Esophagus muscularis mucosa (tissue), 4 donors: ENCODE measurements around the gene TNS1.

Source experiments
- EP300 ChIP-seq: sonication (generic); formaldehyde crosslinking; IDR thresholded peaks from one replicate; pipeline ENCODE4 v1.6.1; 2017; ENCODE audit warnings: antibody characterized with exemption
- POLR2A ChIP-seq: fragments of 450-650 bp; IDR thresholded peaks from one replicate; pipeline ENCODE4 v1.6.1; 2017; ENCODE audit warnings: antibody characterized with exemption, moderate library complexity, mild to moderate bottlenecking, low read depth
- POLR2AphosphoS5 ChIP-seq, 2 donors: sonication (generic); formaldehyde crosslinking; IDR thresholded peaks; one replicate each; pipeline ENCODE4 v1.6.1; 2017; ENCODE audit warnings: antibody characterized with exemption in 2 of 2
- TF ChIP-seq, protein P1 (sequence below), 3 experiments: fragments of 200-600 bp in 2 of 3; fragments of 450-650 bp in 1 of 3; sonication (generic) in 2 of 3; IDR thresholded peaks; one replicate each; pipeline ENCODE4 v1.5.1; 2017 to 2019; ENCODE audit warnings: antibody characterized with exemption in 3 of 3, mild to moderate bottlenecking in 2 of 3, moderate library complexity in 1 of 3

DNA sequence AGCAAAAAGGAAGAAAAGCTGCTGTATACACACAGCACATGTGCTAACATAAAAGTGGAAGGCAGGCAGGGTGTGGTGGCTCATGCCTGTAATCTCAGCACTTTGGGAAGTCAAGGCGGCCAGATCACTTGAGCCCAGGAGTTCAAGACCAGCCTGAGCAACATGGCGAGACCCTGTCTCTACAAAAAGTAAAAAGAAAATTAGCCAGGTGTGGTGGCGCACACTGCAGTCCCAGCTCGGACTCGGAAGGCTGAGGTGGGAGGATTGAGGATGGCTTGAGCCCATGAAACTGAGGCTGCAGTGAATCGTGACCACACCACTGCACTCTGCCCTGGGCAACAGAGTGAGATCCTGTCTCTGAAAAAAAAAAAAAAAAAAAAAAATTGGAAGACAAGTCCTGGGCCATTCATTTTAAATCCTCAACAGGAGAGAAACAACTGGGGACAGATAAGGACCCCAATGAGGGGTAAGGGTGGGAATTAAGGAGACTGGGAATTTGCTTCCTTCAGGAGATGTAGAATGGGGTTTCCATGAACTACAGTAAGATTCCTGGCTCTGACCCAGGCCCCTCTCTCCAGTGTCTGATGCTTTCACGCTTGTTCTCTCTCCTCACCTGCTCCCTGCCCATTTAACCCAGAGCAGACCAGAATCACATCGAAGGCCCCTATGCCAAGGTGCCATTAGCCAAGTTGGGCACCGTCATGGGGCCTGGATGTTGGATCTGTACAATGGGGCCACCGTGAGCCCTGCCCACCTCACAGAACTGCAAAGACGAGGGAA lies 29.6 kb downstream of the TNS1 start:
- no peak for TF ChIP-seq POLR2A
- TF ChIP-seq, protein P1, sequence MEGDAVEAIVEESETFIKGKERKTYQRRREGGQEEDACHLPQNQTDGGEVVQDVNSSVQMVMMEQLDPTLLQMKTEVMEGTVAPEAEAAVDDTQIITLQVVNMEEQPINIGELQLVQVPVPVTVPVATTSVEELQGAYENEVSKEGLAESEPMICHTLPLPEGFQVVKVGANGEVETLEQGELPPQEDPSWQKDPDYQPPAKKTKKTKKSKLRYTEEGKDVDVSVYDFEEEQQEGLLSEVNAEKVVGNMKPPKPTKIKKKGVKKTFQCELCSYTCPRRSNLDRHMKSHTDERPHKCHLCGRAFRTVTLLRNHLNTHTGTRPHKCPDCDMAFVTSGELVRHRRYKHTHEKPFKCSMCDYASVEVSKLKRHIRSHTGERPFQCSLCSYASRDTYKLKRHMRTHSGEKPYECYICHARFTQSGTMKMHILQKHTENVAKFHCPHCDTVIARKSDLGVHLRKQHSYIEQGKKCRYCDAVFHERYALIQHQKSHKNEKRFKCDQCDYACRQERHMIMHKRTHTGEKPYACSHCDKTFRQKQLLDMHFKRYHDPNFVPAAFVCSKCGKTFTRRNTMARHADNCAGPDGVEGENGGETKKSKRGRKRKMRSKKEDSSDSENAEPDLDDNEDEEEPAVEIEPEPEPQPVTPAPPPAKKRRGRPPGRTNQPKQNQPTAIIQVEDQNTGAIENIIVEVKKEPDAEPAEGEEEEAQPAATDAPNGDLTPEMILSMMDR (IDR thresholded peaks at IDR 0.05), result no peak
- no peak for TF ChIP-seq EP300
- no peak for TF ChIP-seq POLR2AphosphoS5 (IDR thresholded peaks at IDR 0.05)
